ENCODE results near the gene SIX3.

SIX3 gene

DNA sequence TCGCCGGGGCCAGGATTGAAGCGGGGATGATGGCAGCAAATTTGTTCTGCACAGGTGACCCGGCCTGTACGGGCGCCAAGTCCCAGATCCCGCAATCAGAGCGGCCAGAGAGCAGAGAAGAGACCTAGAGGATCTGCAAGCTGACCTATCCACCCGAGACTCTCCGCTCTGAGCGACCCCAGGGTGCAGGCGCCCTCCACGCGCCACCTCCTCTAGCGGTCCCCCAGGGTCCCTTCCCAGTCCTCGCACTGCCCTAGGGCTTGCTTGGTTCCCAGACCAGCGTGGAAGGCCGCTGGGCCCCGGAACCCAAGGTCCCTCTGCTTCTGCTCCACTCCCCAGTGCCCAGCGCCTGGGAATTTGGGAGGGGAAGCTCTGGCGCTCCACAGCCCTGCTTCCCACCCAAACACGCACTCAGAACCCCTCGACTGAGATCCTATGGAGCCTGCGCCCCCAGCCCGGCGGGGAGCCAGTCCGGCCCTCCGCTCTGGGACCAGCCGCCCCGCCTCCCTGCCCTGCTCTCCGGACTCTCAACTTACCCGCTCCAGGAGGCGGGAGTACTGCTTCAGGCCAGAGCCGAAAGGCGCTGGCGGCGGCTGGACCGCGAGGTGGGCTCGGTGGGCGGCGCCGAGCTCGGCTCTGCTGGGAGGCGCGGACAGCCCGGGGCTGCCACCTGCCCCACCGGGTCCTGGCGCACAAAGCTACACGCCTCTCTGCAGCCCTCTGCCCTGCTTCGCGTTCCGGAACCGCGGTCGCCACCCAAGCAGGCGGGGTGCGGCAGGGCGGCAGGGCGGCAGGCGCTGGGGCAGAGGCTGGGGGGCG, 3.0 kb upstream of the SIX3 start:
- TF ChIP-seq POLR2AphosphoS5 (IDR thresholded peaks at IDR 0.05; ENCODE audit: low read depth) = no peak
- TF ChIP-seq, protein P1, sequence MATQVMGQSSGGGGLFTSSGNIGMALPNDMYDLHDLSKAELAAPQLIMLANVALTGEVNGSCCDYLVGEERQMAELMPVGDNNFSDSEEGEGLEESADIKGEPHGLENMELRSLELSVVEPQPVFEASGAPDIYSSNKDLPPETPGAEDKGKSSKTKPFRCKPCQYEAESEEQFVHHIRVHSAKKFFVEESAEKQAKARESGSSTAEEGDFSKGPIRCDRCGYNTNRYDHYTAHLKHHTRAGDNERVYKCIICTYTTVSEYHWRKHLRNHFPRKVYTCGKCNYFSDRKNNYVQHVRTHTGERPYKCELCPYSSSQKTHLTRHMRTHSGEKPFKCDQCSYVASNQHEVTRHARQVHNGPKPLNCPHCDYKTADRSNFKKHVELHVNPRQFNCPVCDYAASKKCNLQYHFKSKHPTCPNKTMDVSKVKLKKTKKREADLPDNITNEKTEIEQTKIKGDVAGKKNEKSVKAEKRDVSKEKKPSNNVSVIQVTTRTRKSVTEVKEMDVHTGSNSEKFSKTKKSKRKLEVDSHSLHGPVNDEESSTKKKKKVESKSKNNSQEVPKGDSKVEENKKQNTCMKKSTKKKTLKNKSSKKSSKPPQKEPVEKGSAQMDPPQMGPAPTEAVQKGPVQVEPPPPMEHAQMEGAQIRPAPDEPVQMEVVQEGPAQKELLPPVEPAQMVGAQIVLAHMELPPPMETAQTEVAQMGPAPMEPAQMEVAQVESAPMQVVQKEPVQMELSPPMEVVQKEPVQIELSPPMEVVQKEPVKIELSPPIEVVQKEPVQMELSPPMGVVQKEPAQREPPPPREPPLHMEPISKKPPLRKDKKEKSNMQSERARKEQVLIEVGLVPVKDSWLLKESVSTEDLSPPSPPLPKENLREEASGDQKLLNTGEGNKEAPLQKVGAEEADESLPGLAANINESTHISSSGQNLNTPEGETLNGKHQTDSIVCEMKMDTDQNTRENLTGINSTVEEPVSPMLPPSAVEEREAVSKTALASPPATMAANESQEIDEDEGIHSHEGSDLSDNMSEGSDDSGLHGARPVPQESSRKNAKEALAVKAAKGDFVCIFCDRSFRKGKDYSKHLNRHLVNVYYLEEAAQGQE (IDR thresholded peaks at IDR 0.05; ENCODE audit: insufficient replicate concordance, low read depth) = no peak
- H3K4me3 ChIP-seq (replicated peaks; ENCODE audit: insufficient read depth, low read length) = no peak overlapping the region
- peaks cover 95% of the 10 kb centered on the region for H3K27me3 ChIP-seq (ENCODE audit: insufficient read depth, poor library complexity, severe bottlenecking)
- DNase-seq (ENCODE audit: low read depth in 1 of 2, low spot score in 1 of 2) = no peak
- no peak overlapping the region for H3K27ac ChIP-seq (replicated peaks)

DNA sequence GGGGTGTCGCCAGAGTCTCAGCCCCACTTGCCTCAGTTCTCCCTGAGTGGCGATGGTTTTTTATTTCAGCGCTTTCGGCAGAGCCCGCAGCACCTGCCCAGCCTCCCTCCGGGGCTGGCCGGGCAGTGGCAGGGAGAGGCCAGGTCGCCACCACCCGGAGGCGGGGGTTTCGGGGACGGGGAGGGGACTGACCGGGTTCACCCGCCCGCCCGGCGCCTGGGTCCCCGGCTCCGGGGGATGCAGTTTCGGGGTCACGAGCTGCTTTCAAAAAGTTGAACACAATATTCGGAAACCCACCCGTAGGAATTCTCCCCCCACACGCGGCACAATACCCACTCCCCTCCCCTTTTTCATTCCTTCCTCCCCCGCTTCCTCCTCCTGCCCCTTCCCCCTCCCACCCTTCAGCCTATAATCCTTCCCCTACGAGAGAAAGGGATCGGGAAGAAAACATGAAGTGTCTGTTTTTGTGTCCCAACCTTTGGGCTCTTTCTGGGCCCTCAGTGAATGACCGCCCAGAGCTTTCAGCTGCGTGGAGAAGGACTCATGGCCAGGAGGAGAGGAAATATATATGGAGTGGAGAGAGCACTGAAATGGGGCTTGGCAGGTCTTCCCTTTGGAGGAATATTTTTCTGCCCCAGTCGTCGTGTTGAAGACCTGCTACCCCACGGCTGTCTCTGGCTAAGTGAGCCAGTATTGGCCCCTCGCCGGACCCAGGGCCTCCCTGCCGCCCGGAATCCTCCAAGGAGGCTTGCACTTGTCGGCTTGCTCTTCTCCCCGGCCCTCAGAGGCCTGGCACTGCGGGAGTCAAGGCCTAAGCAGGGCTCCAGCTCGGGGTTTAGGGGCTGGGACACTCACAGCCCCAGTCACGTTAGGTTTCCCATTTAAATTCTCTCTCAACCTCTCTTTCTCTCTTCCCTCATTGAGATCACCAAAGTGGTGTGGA, 2.1 kb upstream of the SIX3 start:
- DNase-seq (ENCODE audit: low read depth in 1 of 2, low spot score in 1 of 2) = no peak
- TF ChIP-seq, protein P1 (IDR thresholded peaks at IDR 0.05; ENCODE audit: insufficient replicate concordance, low read depth) = no peak
- TF ChIP-seq CTCF (IDR thresholded peaks at IDR 0.05; ENCODE audit: insufficient read depth, low read length) (no peak), GABPA (IDR thresholded peaks at IDR 0.05; ENCODE audit: low read depth) (no peak), POLR2AphosphoS5 (IDR thresholded peaks at IDR 0.05; ENCODE audit: low read depth) (no peak), SPI1 (IDR thresholded peaks at IDR 0.05; ENCODE audit: borderline replicate concordance, low read depth) (no peak)
- Histone ChIP-seq H3K27ac (replicated peaks) (no peak overlapping the region), H3K27me3 (ENCODE audit: insufficient read depth, poor library complexity, severe bottlenecking) (peaks cover 95% of the 10 kb centered on the region), H3K4me3 (replicated peaks; ENCODE audit: insufficient read depth, low read length) (no peak overlapping the region)

DNA sequence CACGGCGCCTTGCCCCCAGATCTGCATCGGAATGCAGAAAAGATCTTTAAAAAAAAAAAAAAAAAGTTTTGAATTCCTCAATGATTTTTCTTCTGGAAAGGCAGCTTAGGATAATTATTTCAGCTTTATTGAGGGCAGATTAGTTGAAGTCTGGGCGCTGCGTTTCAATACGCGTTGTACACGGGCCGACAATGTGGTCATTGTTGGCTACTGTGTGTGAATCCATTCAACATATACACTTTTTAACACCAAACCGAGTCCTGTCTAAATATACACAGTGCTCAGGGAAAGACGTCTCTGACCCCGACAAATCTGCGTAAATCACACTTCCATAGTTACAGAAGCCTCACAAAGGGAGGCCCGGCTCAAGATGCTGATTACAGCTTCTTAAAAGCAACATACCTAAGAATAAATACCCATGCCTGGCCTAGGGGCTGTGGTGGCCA, 1.4 kb upstream of the SIX3 start:
- Histone ChIP-seq H3K27me3 (ENCODE audit: insufficient read depth, poor library complexity, severe bottlenecking) (peaks cover 95% of the 10 kb centered on the region), H3K4me3 (replicated peaks; ENCODE audit: insufficient read depth, low read length) (no peak overlapping the region), H3K27ac (replicated peaks) (no peak overlapping the region)
- DNase-seq (ENCODE audit: low read depth in 1 of 2, low spot score in 1 of 2) = no peak
- TF ChIP-seq SPI1 (IDR thresholded peaks at IDR 0.05; ENCODE audit: borderline replicate concordance, low read depth) (no peak), CTCF (IDR thresholded peaks at IDR 0.05; ENCODE audit: insufficient read depth, low read length) (no peak), POLR2AphosphoS5 (IDR thresholded peaks at IDR 0.05; ENCODE audit: low read depth) (no peak), GABPA (IDR thresholded peaks at IDR 0.05; ENCODE audit: low read depth) (no peak)
- TF ChIP-seq, protein P1 (IDR thresholded peaks at IDR 0.05; ENCODE audit: insufficient replicate concordance, low read depth) = no peak

Measured in HL-60 (cell line).